ENCODE data around the gene HSD11B2. TPM values are rescaled to one million over a fixed set of nuclear protein-coding genes. Genes with fewer than 3 reads are reported as not detected.

The HSD11B2 gene
- total RNA-seq, 1 experiment from 2014 or later: 33.4 TPM

GRCh38 chr16:67441271-67441753, 10.4 kb downstream of the HSD11B2 start:
- no peak for DNase-seq (ENCODE audit: low spot score)
- no peak for ATAC-seq
- Mint-ChIP-seq H3K4me1 (peaks cover 6% of the 10 kb centered on the region), H3K36me3 (peaks cover 3% of the 10 kb centered on the region; the same call in 1 of the 2 replicates), H3K4me3 (no peak overlapping the region), H3K27me3 (ENCODE audit: low read depth) (no peaks in the 10 kb centered on the region), H3K9me3 (no peaks in the 10 kb centered on the region), H3K27ac (no peak overlapping the region)
- CTCF ChIA-PET: interaction anchor here (0.6 to 12.8 kb wide), 5 partner anchors 9 to 473 kb away, joined by 3 to 234 read pairs (median 9); partner anchors contain the start of genes HSD11B2, KCTD19 and LRRC36
- POLR2A ChIA-PET: interaction anchor here (1.0 kb wide), 1 partner anchor 10 kb away, joined by 5 read pairs; the partner anchor contains the start of gene HSD11B2
- TF ChIP-seq TCF7 (CRISPR knock-in tag; IDR thresholded peaks at IDR 0.05; ENCODE audit: low read depth) (no peak), ZNF416 (CRISPR knock-in tag; IDR thresholded peaks at IDR 0.05) (no peak), ATF1 (CRISPR knock-in tag; IDR thresholded peaks at IDR 0.05) (no peak), CDX4 (CRISPR knock-in tag; IDR thresholded peaks at IDR 0.05; ENCODE audit: borderline replicate concordance) (no peak)

GRCh38 chr16:67441907-67442306, 11.0 kb downstream of the HSD11B2 start:
- Mint-ChIP-seq H3K4me3 (no peak overlapping the region), H3K4me1 (peaks cover 6% of the 10 kb centered on the region), H3K9me3 (no peaks in the 10 kb centered on the region), H3K27ac (no peak overlapping the region; the same call in 1 of the 2 replicates), H3K36me3 (peaks cover 3% of the 10 kb centered on the region; the same call in 1 of the 2 replicates), H3K27me3 (ENCODE audit: low read depth) (no peaks in the 10 kb centered on the region)
- ChIA-PET CTCF (interaction anchor here (0.9 to 12.8 kb wide), 5 partner anchors 10 to 157 kb away, joined by 3 to 234 read pairs (median 9); partner anchors contain the start of genes HSD11B2, KCTD19 and LRRC36), POLR2A (interaction anchor here (1.0 kb wide), 1 partner anchor 11 kb away, joined by 5 read pairs; the partner anchor contains the start of gene HSD11B2)
- no peak for ATAC-seq
- no peak for DNase-seq (ENCODE audit: low spot score)
- TF ChIP-seq ETV6 (CRISPR knock-in tag; IDR thresholded peaks at IDR 0.05) (no peak), USF2 (CRISPR knock-in tag; IDR thresholded peaks at IDR 0.05) (no peak), GRHL2 (CRISPR knock-in tag; IDR thresholded peaks at IDR 0.05; ENCODE audit: insufficient replicate concordance, severe bottlenecking) (no peak), RORB (CRISPR knock-in tag; IDR thresholded peaks at IDR 0.05) (no peak), JAZF1 (CRISPR knock-in tag; IDR thresholded peaks at IDR 0.05) (no peak), ZNF232 (CRISPR knock-in tag; IDR thresholded peaks at IDR 0.05) (no peak), HMGA2 (CRISPR knock-in tag; IDR thresholded peaks at IDR 0.05) (no peak), ZNF396 (CRISPR knock-in tag; IDR thresholded peaks at IDR 0.05; ENCODE audit: borderline replicate concordance) (no peak), TEAD4 (CRISPR knock-in tag; IDR thresholded peaks at IDR 0.05) (no peak), E2F5 (CRISPR knock-in tag; IDR thresholded peaks at IDR 0.05) (no peak), MLX (CRISPR knock-in tag; IDR thresholded peaks at IDR 0.05) (no peak), AFF4 (CRISPR knock-in tag; IDR thresholded peaks at IDR 0.05; ENCODE audit: borderline replicate concordance) (no peak), ZNF416 (CRISPR knock-in tag; IDR thresholded peaks at IDR 0.05) (no peak), SOX15 (CRISPR knock-in tag; IDR thresholded peaks at IDR 0.05) (no peak)
